ENCODE data around the gene AOC2. TPM values are rescaled to one million over a fixed set of nuclear protein-coding genes. Genes with fewer than 3 reads are reported as not detected.
A peak's percentile ranks its signal among the peaks of the same experiment; 100 is the strongest.

AOC2 gene
- total and polyA plus RNA-seq, 2 of the 13 experiments (the other 11 are each of a cell fraction or from before 2014, with no cell fraction given): 1.2 to 3.3 TPM

- TF ChIP-seq CENPBD1 (CRISPR knock-in tag; IDR thresholded peaks at IDR 0.05; ENCODE audit: borderline replicate concordance, low read depth) (no peak), NR2F2 (IDR thresholded peaks at IDR 0.05; ENCODE audit: borderline replicate concordance, low read depth) (peak; percentile 64; the same call in 1 of the 2 replicates), WIZ (CRISPR knock-in tag; IDR thresholded peaks at IDR 0.05) (no peak), THAP9 (CRISPR knock-in tag; IDR thresholded peaks at IDR 0.05; ENCODE audit: borderline replicate concordance) (peak; percentile 59; the same call in 1 of the 2 replicates), NR3C1 (CRISPR knock-in tag; IDR thresholded peaks at IDR 0.05) (no peak), FOXO1 (CRISPR knock-in tag; IDR thresholded peaks at IDR 0.05) (peak; percentile 79), ZBTB44 (CRISPR knock-in tag; IDR thresholded peaks at IDR 0.05) (no peak), ZNF564 (CRISPR knock-in tag; IDR thresholded peaks at IDR 0.05) (no peak), SP5 (CRISPR knock-in tag; IDR thresholded peaks at IDR 0.05; ENCODE audit: borderline replicate concordance, low read depth) (peak; percentile 93), GFI1 (CRISPR knock-in tag; IDR thresholded peaks at IDR 0.05; ENCODE audit: borderline replicate concordance) (peak; percentile 85), FOXC1 (CRISPR knock-in tag; IDR thresholded peaks at IDR 0.05; ENCODE audit: borderline replicate concordance) (no peak), TSC22D2 (CRISPR knock-in tag; IDR thresholded peaks at IDR 0.05; ENCODE audit: borderline replicate concordance) (peak; percentile 43; the same call in 1 of the 2 replicates), BHLHE40 (IDR thresholded peaks at IDR 0.05; ENCODE audit: low read length) (no peak), ZNF574 (CRISPR knock-in tag; IDR thresholded peaks at IDR 0.05) (peak; percentile 41; the same call in 1 of the 2 replicates), HINFP (CRISPR knock-in tag; IDR thresholded peaks at IDR 0.05; ENCODE audit: low read depth) (peak; percentile 63; the same call in 1 of the 2 replicates), ZNF280D (CRISPR knock-in tag; IDR thresholded peaks at IDR 0.05) (no peak), ZMYM4 (CRISPR knock-in tag; IDR thresholded peaks at IDR 0.05) (peak; percentile 59; the same call in 1 of the 2 replicates)
Observed at GRCh38 chr17:42855048-42855596, 10.7 kb downstream of the AOC2 start (continued).

Measured in HepG2 (cell line).